HepG2 (cell line): ENCODE data around the gene P3H3. TPM values are rescaled to one million over a fixed set of nuclear protein-coding genes. Genes with fewer than 3 reads are reported as not detected.

Experiments used
- CSRNP2 ChIP-seq: sonication (generic); formaldehyde crosslinking; conservative IDR thresholded peaks from 2 replicates; pipeline ENCODE4 v1.8.0; 2022; ENCODE audit warnings: low read depth, missing genetic modification reagents
- ELK4 ChIP-seq: sonication (generic); formaldehyde crosslinking; IDR thresholded peaks from 2 replicates; pipeline ENCODE4 v1.9.0; 2021; ENCODE audit warnings: missing genetic modification reagents, borderline replicate concordance
- ESRRA ChIP-seq: sonication (generic); formaldehyde crosslinking; IDR thresholded peaks from 2 replicates; pipeline ENCODE4 v1.5.1; 2020; ENCODE audit warnings: mild to moderate bottlenecking, low read depth, missing genetic modification reagents
- HMGXB4 ChIP-seq, 2 experiments: sonication (generic) in 1 of 2; formaldehyde crosslinking in 1 of 2; IDR thresholded peaks; 2 replicates each; pipeline versions ENCODE4 v1.4.0 to v1.6.1; 2018 to 2020; ENCODE audit warnings: missing genetic modification reagents in 2 of 2, borderline replicate concordance in 1 of 2, low read depth in 1 of 2, mild to moderate bottlenecking in 1 of 2, missing biosample characterization in 1 of 2
- HNF1A ChIP-seq, 2 experiments: sonication (generic) in 1 of 2; formaldehyde crosslinking in 1 of 2; IDR thresholded peaks; 2 replicates each; pipeline versions ENCODE4 v1.4.0 to v1.6.1; 2016 to 2020; ENCODE audit warnings: borderline replicate concordance in 1 of 2, low read depth in 1 of 2, mild to moderate bottlenecking in 1 of 2, missing genetic modification reagents in 1 of 2
- HNF4G ChIP-seq, 2 experiments: sonication (generic) in 1 of 2; formaldehyde crosslinking in 1 of 2; IDR thresholded peaks; 2 replicates each; pipeline versions ENCODE4 v1.4.0 to v1.6.1; 2011 to 2020; ENCODE audit warnings: borderline replicate concordance in 2 of 2, low read depth in 2 of 2, mild to moderate bottlenecking in 2 of 2, low read length in 1 of 2, missing genetic modification reagents in 1 of 2, moderate library complexity in 1 of 2
- NBN ChIP-seq: fragments of 450-650 bp; conservative IDR thresholded peaks from 2 replicates; pipeline ENCODE4 v1.6.1; 2017
- POLR2G ChIP-seq: fragments of 200-400 bp; formaldehyde crosslinking; IDR thresholded peaks from 2 replicates; pipeline ENCODE4 v1.6.1; 2018; ENCODE audit warnings: mild to moderate bottlenecking, low read depth, low read length, moderate library complexity
- TOPORS ChIP-seq: sonication (generic); formaldehyde crosslinking; IDR thresholded peaks from 2 replicates; pipeline ENCODE4 v1.8.0; 2023; ENCODE audit warnings: mild to moderate bottlenecking, missing genetic modification reagents
- ZBTB26 ChIP-seq: IDR thresholded peaks from 2 replicates; pipeline ENCODE4 v1.6.1; 2016; ENCODE audit warnings: missing compliant biosample characterization, missing genetic modification reagents, borderline replicate concordance
- ZFP41 ChIP-seq: sonication (generic); formaldehyde crosslinking; IDR thresholded peaks from 2 replicates; pipeline ENCODE4 v1.4.0; 2020; ENCODE audit warnings: mild to moderate bottlenecking, missing genetic modification reagents, borderline replicate concordance
- ZNF264 ChIP-seq: sonication (generic); formaldehyde crosslinking; IDR thresholded peaks from 2 replicates; pipeline ENCODE4 v1.4.0; 2020; ENCODE audit warnings: missing genetic modification reagents
- ZNF335 ChIP-seq: sonication (generic); formaldehyde crosslinking; IDR thresholded peaks from 2 replicates; pipeline ENCODE4 v1.4.0; 2020; ENCODE audit warnings: missing genetic modification reagents
- ZNF446 ChIP-seq: sonication (generic); formaldehyde crosslinking; IDR thresholded peaks from 2 replicates; pipeline ENCODE4 v1.5.0; 2020; ENCODE audit warnings: mild to moderate bottlenecking, missing genetic modification reagents
- ZNF782 ChIP-seq: sonication (generic); formaldehyde crosslinking; IDR thresholded peaks from 2 replicates; pipeline ENCODE4 v1.4.0; 2020; ENCODE audit warnings: missing genetic modification reagents, mild to moderate bottlenecking, borderline replicate concordance
- polyA plus RNA-seq, 8 experiments: library from polyadenylated mRNA; depleted of rRNA in 3 of 8; stranded (reverse) in 7 of 8; unstranded in 1 of 8; fragments of >200 nt; fragmentation: Illumina TruSeq in 4 of 8; extraction: Trizol in 4 of 8; gene quantifications; 2 replicates each; pipeline versions ENCODE4 v1.2.1 to v1.2.3, GENCODE V29; 2011 to 2016; ENCODE audit warnings: low read depth in 4 of 8, missing spikeins in 1 of 8, mixed read lengths in 1 of 8; ENCODE audit not compliant: insufficient read depth in 1 of 8
- total RNA-seq, 5 experiments: library from RNA; depleted of rRNA; stranded (reverse); fragments of >200 nt; fragmentation: Illumina TruSeq; extraction: Trizol; gene quantifications; 2 replicates each; pipeline ENCODE4 v1.2.3, GENCODE V29; 2016; ENCODE audit warnings: low read depth in 1 of 5

The P3H3 gene
- total and polyA plus RNA-seq, 2 of the 13 experiments (the other 11 are each of a cell fraction or from before 2014, with no cell fraction given): 20.1 to 20.5 TPM

GRCh38 chr12:6872073-6873048 lies 44.2 kb downstream of the P3H3 start (continued):
- peak; percentile 39; the same call in 1 of the 2 replicates for TF ChIP-seq ESRRA (CRISPR knock-in tag)
- no peak; the same call in 1 of the 2 replicates for TF ChIP-seq HNF4G (IDR thresholded peaks at IDR 0.05; ENCODE audit: borderline replicate concordance, low read depth, low read length)
- no peak for TF ChIP-seq HNF4G (CRISPR knock-in tag; IDR thresholded peaks at IDR 0.05; ENCODE audit: borderline replicate concordance, low read depth)
- TF ChIP-seq ZNF335 (CRISPR knock-in tag): no peak
- no peak for TF ChIP-seq ZNF446 (CRISPR knock-in tag)
- peak; percentile 22; the same call in 1 of the 2 replicates for TF ChIP-seq ZFP41 (CRISPR knock-in tag)
- TF ChIP-seq NBN: no peak
- no peak for TF ChIP-seq ZNF264 (CRISPR knock-in tag)
- peak; percentile 90 to 95 for TF ChIP-seq HMGXB4 (CRISPR knock-in tag; IDR thresholded peaks at IDR 0.05; ENCODE audit: borderline replicate concordance in 1 of 2, low read depth in 1 of 2)
- TF ChIP-seq CSRNP2 (CRISPR knock-in tag): no peak
- TF ChIP-seq HNF1A (IDR thresholded peaks at IDR 0.05; ENCODE audit: low read depth): no peak
- TF ChIP-seq HNF1A (CRISPR knock-in tag; IDR thresholded peaks at IDR 0.05; ENCODE audit: borderline replicate concordance): peak; percentile 82
- TF ChIP-seq ZBTB26: no peak; the same call in 1 of the 2 replicates
- TF ChIP-seq TOPORS: no peak; the same call in 1 of the 2 replicates
- peak; percentile 61 for TF ChIP-seq POLR2G
- TF ChIP-seq ZNF782 (CRISPR knock-in tag): no peak
- TF ChIP-seq ELK4 (CRISPR knock-in tag): no peak
